ENCODE measurements around the gene TNRC6B.

TNRC6B gene

DNA sequence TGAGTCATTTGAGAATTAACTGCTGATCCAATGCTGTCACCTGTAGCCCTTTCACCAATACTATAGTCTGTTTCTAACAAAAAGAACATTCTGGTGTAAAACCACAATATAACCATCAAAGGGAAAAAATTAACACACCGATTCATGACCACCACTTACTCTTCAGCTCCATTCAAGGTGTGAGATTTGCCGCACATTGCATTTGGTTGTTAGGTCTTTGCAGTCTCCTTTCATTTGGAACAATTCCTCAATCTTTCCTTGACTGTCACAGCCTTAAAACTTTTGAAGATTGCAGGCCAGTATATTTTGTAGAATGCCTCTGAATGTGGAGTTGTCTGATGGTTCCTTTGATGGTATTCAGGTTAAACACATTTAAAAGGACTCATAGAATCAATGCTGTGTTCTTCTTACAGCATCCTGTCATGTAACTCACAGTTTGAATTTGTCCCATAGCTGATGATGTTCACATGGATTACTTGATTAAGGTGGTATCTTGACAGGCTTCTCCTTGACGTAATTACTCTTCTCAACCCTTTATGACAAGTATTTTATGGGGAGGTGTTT, 63.6 kb downstream of the TNRC6B start:
- TF ChIP-seq, protein P1, sequence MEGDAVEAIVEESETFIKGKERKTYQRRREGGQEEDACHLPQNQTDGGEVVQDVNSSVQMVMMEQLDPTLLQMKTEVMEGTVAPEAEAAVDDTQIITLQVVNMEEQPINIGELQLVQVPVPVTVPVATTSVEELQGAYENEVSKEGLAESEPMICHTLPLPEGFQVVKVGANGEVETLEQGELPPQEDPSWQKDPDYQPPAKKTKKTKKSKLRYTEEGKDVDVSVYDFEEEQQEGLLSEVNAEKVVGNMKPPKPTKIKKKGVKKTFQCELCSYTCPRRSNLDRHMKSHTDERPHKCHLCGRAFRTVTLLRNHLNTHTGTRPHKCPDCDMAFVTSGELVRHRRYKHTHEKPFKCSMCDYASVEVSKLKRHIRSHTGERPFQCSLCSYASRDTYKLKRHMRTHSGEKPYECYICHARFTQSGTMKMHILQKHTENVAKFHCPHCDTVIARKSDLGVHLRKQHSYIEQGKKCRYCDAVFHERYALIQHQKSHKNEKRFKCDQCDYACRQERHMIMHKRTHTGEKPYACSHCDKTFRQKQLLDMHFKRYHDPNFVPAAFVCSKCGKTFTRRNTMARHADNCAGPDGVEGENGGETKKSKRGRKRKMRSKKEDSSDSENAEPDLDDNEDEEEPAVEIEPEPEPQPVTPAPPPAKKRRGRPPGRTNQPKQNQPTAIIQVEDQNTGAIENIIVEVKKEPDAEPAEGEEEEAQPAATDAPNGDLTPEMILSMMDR (IDR thresholded peaks at IDR 0.05; ENCODE audit: unreplicated experiment in 3 of 3): no peak
- no peaks in the 10 kb centered on the region for H3K9me3 Mint-ChIP-seq

DNA sequence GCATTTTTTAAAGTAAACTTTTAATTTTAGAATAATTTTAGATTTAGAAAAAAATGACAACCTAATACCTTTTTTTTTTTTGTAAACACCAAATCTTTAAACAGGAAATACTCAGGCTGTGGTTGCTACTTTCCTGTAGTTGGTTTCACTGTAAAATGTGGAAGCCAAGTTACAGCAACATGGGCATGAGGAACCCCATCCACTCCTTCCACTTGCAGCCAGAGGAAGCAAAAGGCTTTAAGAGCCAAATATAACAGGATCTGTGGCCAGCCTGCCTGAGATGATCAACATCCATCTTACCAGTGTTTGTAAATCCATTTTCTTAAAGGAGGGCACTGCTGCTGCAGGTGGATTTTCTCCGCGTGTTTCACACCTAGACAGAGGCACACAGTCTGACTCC, 66.2 kb downstream of the TNRC6B start:
- no peak overlapping the region for H3K27ac Mint-ChIP-seq
- H3K27me3 Mint-ChIP-seq (ENCODE audit: low read depth): no peaks in the 10 kb centered on the region
- peaks cover 29% of the 10 kb centered on the region for H3K36me3 Mint-ChIP-seq (ENCODE audit: low read depth)
- no peak overlapping the region for H3K4me3 Mint-ChIP-seq
- H3K9me3 Mint-ChIP-seq: no peaks in the 10 kb centered on the region
- peaks cover 38% of the 10 kb centered on the region for H3K4me1 Mint-ChIP-seq
- TF ChIP-seq, protein P1 (IDR thresholded peaks at IDR 0.05; ENCODE audit: unreplicated experiment in 3 of 3): no peak

More for the DNA sequence above, 63.6 kb downstream of the TNRC6B start:
- Mint-ChIP-seq H3K27ac (peak overlapping the region in 1 of 3 experiments; percentile 27), H3K27me3 (ENCODE audit: low read depth) (no peaks in the 10 kb centered on the region), H3K4me1 (peaks cover 61% of the 10 kb centered on the region), H3K36me3 (ENCODE audit: low read depth) (peaks cover 26% of the 10 kb centered on the region), H3K4me3 (no peak overlapping the region)

DNA sequence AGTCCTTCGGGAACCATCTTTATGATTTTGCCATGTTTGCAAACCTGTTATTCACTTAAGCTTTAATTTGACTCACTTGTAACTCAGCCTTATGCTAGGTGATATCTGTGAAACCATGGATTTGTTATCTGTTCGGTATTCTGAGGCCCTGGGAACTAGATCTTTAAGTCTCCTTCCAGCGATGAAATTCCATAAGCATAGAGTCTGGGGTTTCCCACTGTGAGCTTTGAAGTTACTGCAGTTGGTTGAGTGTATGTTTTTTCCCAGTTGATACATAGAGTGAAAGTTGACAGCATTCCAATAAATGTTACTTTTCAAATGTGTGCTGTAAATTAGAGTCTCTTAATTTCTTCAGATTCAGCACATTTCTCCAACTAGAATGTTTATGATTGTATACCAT, 66.9 kb downstream of the TNRC6B start:
- TF ChIP-seq, protein P1 (IDR thresholded peaks at IDR 0.05; ENCODE audit: unreplicated experiment in 3 of 3): no peak
- H3K9me3 Mint-ChIP-seq: no peaks in the 10 kb centered on the region
- H3K4me3 Mint-ChIP-seq: no peak overlapping the region
- peaks cover 32% of the 10 kb centered on the region for H3K4me1 Mint-ChIP-seq
- H3K36me3 Mint-ChIP-seq (ENCODE audit: low read depth): peaks cover 29% of the 10 kb centered on the region
- no peaks in the 10 kb centered on the region for H3K27me3 Mint-ChIP-seq (ENCODE audit: low read depth)
- H3K27ac Mint-ChIP-seq: peak overlapping the region in 1 of 3 experiments; percentile 33

DNA sequence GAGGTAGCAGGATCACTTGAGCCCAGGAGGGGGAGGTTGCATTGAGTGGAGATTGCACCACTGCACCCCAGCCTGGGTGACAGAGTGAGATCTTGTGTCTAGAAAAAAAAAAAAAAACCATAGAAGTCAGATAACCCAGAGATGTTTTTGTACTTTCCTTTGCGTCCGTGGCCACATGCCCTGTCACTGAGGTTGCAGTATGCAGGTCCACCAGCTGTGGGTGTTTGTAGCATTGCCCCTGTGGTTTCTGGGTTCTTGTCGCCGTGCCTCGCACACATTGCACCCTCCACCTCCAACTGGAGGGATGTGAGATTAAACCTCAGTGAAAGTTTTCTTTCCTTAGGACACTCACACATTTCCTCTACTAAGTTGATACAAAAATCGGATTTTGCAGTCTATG, 70.3 kb downstream of the TNRC6B start:
- Mint-ChIP-seq H3K36me3 (ENCODE audit: low read depth) (peaks cover 39% of the 10 kb centered on the region), H3K27ac (no peak overlapping the region), H3K9me3 (no peaks in the 10 kb centered on the region), H3K4me1 (peaks cover 27% of the 10 kb centered on the region), H3K4me3 (no peak overlapping the region), H3K27me3 (ENCODE audit: low read depth) (no peaks in the 10 kb centered on the region)
- TF ChIP-seq, protein P1 (IDR thresholded peaks at IDR 0.05; ENCODE audit: unreplicated experiment in 3 of 3): no peak

DNA sequence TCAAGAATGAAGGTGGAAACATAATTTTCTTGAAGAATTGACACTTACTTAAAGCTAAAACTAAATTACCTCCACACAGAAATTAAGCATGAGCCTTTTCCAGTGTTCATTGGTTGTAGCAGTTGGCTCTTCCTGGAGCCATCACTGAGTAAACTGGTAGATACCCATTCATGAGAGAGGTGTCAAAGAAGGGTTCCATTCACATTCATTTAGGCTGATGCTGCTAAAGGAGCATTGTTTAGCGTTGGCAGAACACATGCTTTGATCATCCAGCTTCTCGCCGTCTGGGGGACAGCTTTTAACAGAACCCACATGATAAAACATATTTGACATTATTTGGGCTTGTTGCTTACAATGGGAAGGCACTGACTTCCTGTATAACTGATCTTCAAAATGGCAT, 71.6 kb downstream of the TNRC6B start:
- H3K4me1 Mint-ChIP-seq: peaks cover 24% of the 10 kb centered on the region
- H3K27ac Mint-ChIP-seq: no peak overlapping the region

GRCh38 chr22:40250608-40251007, 72.9 kb downstream of the TNRC6B start:
- Mint-ChIP-seq H3K36me3 (ENCODE audit: low read depth) (peaks cover 48% of the 10 kb centered on the region), H3K27ac (peak overlapping the region; percentile 1 to 69 (median 68)), H3K27me3 (ENCODE audit: low read depth) (no peaks in the 10 kb centered on the region), H3K4me1 (peaks cover 18% of the 10 kb centered on the region), H3K4me3 (no peak overlapping the region), H3K9me3 (no peaks in the 10 kb centered on the region)
- TF ChIP-seq, protein P1 (IDR thresholded peaks at IDR 0.05; ENCODE audit: unreplicated experiment in 3 of 3): no peak

More for the DNA sequence above, 71.6 kb downstream of the TNRC6B start:
- TF ChIP-seq, protein P1 (IDR thresholded peaks at IDR 0.05; ENCODE audit: unreplicated experiment in 3 of 3): no peak
- H3K36me3 Mint-ChIP-seq (ENCODE audit: low read depth): peaks cover 50% of the 10 kb centered on the region
- H3K9me3 Mint-ChIP-seq: no peaks in the 10 kb centered on the region
- no peak overlapping the region for H3K4me3 Mint-ChIP-seq
- no peaks in the 10 kb centered on the region for H3K27me3 Mint-ChIP-seq (ENCODE audit: low read depth)

All from nephron (organoid).